GM21576 (cell line): ENCODE results near the gene FRMD8.

Experiments
- ATAC-seq: cut with Tn5 transposase; IDR thresholded peaks from one replicate; pipeline ENCODE4 v1.9.1; 2021; ENCODE audit warnings: mild to moderate bottlenecking, moderate library complexity; ENCODE audit not compliant: unreplicated experiment

FRMD8 gene

GRCh38 chr11:65392186-65392829, 5.9 kb downstream of the FRMD8 start:
- ATAC-seq = no peak

- ATAC-seq = no peak
Measured at GRCh38 chr11:65392899-65393298, 6.5 kb downstream of the FRMD8 start.

- ATAC-seq = no peak
Measured at GRCh38 chr11:65393513-65394079, 7.2 kb downstream of the FRMD8 start.

GRCh38 chr11:65394125-65394536, 7.7 kb downstream of the FRMD8 start:
- ATAC-seq = no peak

- no peak for ATAC-seq
Measured at GRCh38 chr11:65395961-65396530, 9.6 kb downstream of the FRMD8 start.

GRCh38 chr11:65396769-65397745, 10.6 kb downstream of the FRMD8 start:
- ATAC-seq = no peak

GRCh38 chr11:65398362-65398910, 12.0 kb downstream of the FRMD8 start:
- no peak for ATAC-seq

- ATAC-seq = no peak
Measured at GRCh38 chr11:65399249-65399648, 12.8 kb downstream of the FRMD8 start.

- ATAC-seq = no peak
Measured at GRCh38 chr11:65399845-65400244, 13.4 kb downstream of the FRMD8 start.

GRCh38 chr11:65400307-65401072, 14.1 kb downstream of the FRMD8 start:
- no peak for ATAC-seq

- ATAC-seq = no peak
Measured at GRCh38 chr11:65401073-65401802, 14.8 kb downstream of the FRMD8 start.

GRCh38 chr11:65401803-65402248, 15.4 kb downstream of the FRMD8 start:
- ATAC-seq = no peak

- no peak for ATAC-seq
Measured at GRCh38 chr11:65402790-65403189, 16.4 kb downstream of the FRMD8 start.

GRCh38 chr11:65403607-65404121, 17.2 kb downstream of the FRMD8 start:
- ATAC-seq = no peak

- no peak for ATAC-seq
Measured at GRCh38 chr11:65404210-65404609, 17.8 kb downstream of the FRMD8 start.

GRCh38 chr11:65404638-65405339, 18.4 kb downstream of the FRMD8 start:
- no peak for ATAC-seq

GRCh38 chr11:65410936-65411680, 24.7 kb downstream of the FRMD8 start:
- ATAC-seq = no peak

GRCh38 chr11:65411681-65412070, 25.2 kb downstream of the FRMD8 start:
- ATAC-seq = no peak
